HCT116 (cell line): ENCODE measurements around the gene ZBTB39. TPM values are rescaled to one million over a fixed set of nuclear protein-coding genes. Genes with fewer than 3 reads are reported as not detected.

Experiments
- ATAC-seq: fragments of 200-7000 bp; cut with Tn5 transposase; 2 replicates; pipeline ENCODE4 v1.9.1; 2020; ENCODE audit warnings: mild to moderate bottlenecking, moderate library complexity
- BruUV-seq: library from RNA; stranded (reverse); fragments of 400-500 nt; replicated peaks from 2 replicates; lab custom pipeline; 2021; lab: Mats Ljungman, UMichigan
- CTCF ChIA-PET: fragments of 300-600 bp; sonication (Branson Sonifier 250); formaldehyde crosslinking; loops from one replicate; lab custom pipeline; 2021; ENCODE audit warnings: antibody characterized with exemption; lab: Charles Lee
- POLR2A ChIA-PET: fragments of 300-600, 350-600 bp; sonication (Branson Sonifier 250); formaldehyde crosslinking; loops from one replicate; lab custom pipeline; 2021; ENCODE audit warnings: antibody characterized with exemption; lab: Charles Lee
- RAD21 ChIA-PET, 2 experiments: fragments of 300-600 bp; sonication (Branson Sonifier 250); formaldehyde crosslinking; loops; one replicate each; lab custom pipeline; 2023; ENCODE audit warnings: low total read pairs in 2 of 2; ENCODE audit not compliant: uncharacterized antibody in 2 of 2, unreplicated experiment in 2 of 2, low non-redundant PET in 1 of 2; lab: Charles Lee
- DNase-seq: peaks from one replicate; pipeline ENCODE4 v3.0.0-alpha.2; 2010; ENCODE audit warnings: low read depth, low spot score
- H2AFZ ChIP-seq: fragments of 200-600 bp; shearing (Covaris generic), sonication (generic); 2 replicates; pipeline ENCODE4 v1.6.1; 2017; ENCODE audit warnings: low read depth, mixed run types, mixed read lengths, antibody characterized with exemption, low read length; ENCODE audit not compliant: poor library complexity, severe bottlenecking
- H3K27ac ChIP-seq: 2 replicates; pipeline ENCODE4 v1.5.1; 2012; ENCODE audit warnings: low read depth, low read length
- H3K27me3 ChIP-seq: fragments of 200-600 bp; sonication (generic); 2 replicates; pipeline ENCODE4 v1.6.1; 2016; ENCODE audit warnings: mixed run types, low read length, mixed read lengths; ENCODE audit not compliant: insufficient read depth
- H3K36me3 ChIP-seq, 2 experiments: fragments of 200-500 bp in 1 of 2; fragments of 200-600 bp in 1 of 2; sonication (Bioruptor generic) in 1 of 2; sonication (generic) in 1 of 2; 2 replicates each; pipeline versions ENCODE4 v1.5.1 to v1.6.1; 2014 to 2016; ENCODE audit warnings: low read length in 2 of 2, inconsistent platforms in 1 of 2, mixed read lengths in 1 of 2, mixed run types in 1 of 2; ENCODE audit not compliant: insufficient read depth in 2 of 2, control insufficient read depth in 1 of 2
- H3K4me1 ChIP-seq, 2 experiments: fragments of 200-600 bp in 1 of 2; sonication (generic) in 1 of 2; 2 replicates each; pipeline versions ENCODE4 v1.5.1 to v1.6.1; 2012 to 2017; ENCODE audit warnings: low read length in 2 of 2, inconsistent platforms in 1 of 2, mild to moderate bottlenecking in 1 of 2, mixed read lengths in 1 of 2, mixed run types in 1 of 2, moderate library complexity in 1 of 2; ENCODE audit not compliant: insufficient read depth in 2 of 2, control insufficient read depth in 1 of 2
- H3K4me2 ChIP-seq: fragments of 200-600 bp; sonication (generic); 2 replicates; pipeline ENCODE4 v1.6.1; 2017; ENCODE audit warnings: mixed run types, low read length, mixed read lengths
- H3K4me3 ChIP-seq, 2 experiments: fragments of 200-600 bp in 1 of 2; sonication (generic) in 1 of 2; replicated peaks in 1 of 2; 2 replicates each; pipeline ENCODE4 v1.5.1; 2011 to 2016; ENCODE audit warnings: low read length in 2 of 2, control low read depth in 1 of 2, low read depth in 1 of 2, mild to moderate bottlenecking in 1 of 2, mixed read lengths in 1 of 2, mixed run types in 1 of 2
- H3K79me2 ChIP-seq: fragments of 200-600 bp; sonication (generic); 2 replicates; pipeline ENCODE4 v1.6.1; 2017; ENCODE audit warnings: mild to moderate bottlenecking, mixed run types, low read length, moderate library complexity, mixed read lengths; ENCODE audit not compliant: insufficient read depth
- H3K9ac ChIP-seq: fragments of 200-600 bp; sonication (generic); 2 replicates; pipeline ENCODE4 v1.6.1; 2016; ENCODE audit warnings: low read length, mixed read lengths
- H3K9me2 ChIP-seq: fragments of 200-600 bp; sonication (generic), shearing (Covaris generic); 2 replicates; pipeline ENCODE4 v1.6.1; 2017; ENCODE audit warnings: mixed run types, mild to moderate bottlenecking, moderate library complexity; ENCODE audit not compliant: insufficient read depth
- H3K9me3 ChIP-seq, 2 experiments: fragments of 200-500 bp in 1 of 2; fragments of 200-600 bp in 1 of 2; sonication (Bioruptor generic) in 1 of 2; sonication (generic) in 1 of 2; 2 replicates each; pipeline ENCODE4 v1.6.1; 2014 to 2017; ENCODE audit warnings: low read length in 2 of 2, mixed read lengths in 2 of 2, inconsistent platforms in 1 of 2, low read depth in 1 of 2, mild to moderate bottlenecking in 1 of 2, mixed run types in 1 of 2, moderate library complexity in 1 of 2; ENCODE audit not compliant: control insufficient read depth in 1 of 2, insufficient read depth in 1 of 2
- H4K20me1 ChIP-seq: fragments of 200-600 bp; sonication (generic), shearing (Covaris generic); 2 replicates; pipeline ENCODE4 v1.6.1; 2017; ENCODE audit warnings: mixed run types, mild to moderate bottlenecking, moderate library complexity; ENCODE audit not compliant: insufficient read depth
- ATF3 ChIP-seq: IDR thresholded peaks from 2 replicates; pipeline ENCODE4 v1.6.1; 2012
- CBX3 ChIP-seq: IDR thresholded peaks from 2 replicates; pipeline ENCODE4 v1.6.1; 2012; ENCODE audit warnings: low read depth
- CEBPB ChIP-seq: IDR thresholded peaks from 2 replicates; pipeline ENCODE4 v1.6.1; 2012; ENCODE audit warnings: low read depth
- ELF1 ChIP-seq: IDR thresholded peaks from 2 replicates; pipeline ENCODE4 v1.6.1; 2012; ENCODE audit warnings: low read depth, borderline replicate concordance
- FOSL1 ChIP-seq: IDR thresholded peaks from 2 replicates; pipeline ENCODE4 v1.6.1; 2012; ENCODE audit warnings: low read depth
- JUND ChIP-seq: IDR thresholded peaks from 2 replicates; pipeline ENCODE4 v1.6.1; 2012
- SIN3A ChIP-seq: IDR thresholded peaks from 2 replicates; pipeline ENCODE4 v1.6.1; 2012; ENCODE audit warnings: low read depth
- TCF7L2 ChIP-seq: IDR thresholded peaks from 2 replicates; pipeline ENCODE4 v1.7.0; 2011; ENCODE audit warnings: borderline replicate concordance, inconsistent platforms; ENCODE audit not compliant: insufficient read depth, insufficient read length; ENCODE audit errors: extremely low read depth
- ZFX ChIP-seq: fragments of 450-650 bp; IDR thresholded peaks from 2 replicates; pipeline ENCODE4 v1.6.1; 2017
- intact Hi-C: fragments of 100-400 bp; cut with micrococcal nuclease; formaldehyde crosslinking; loops from 2 replicates; pipeline ENCODE4 v1.10.0; 2022
- total RNA-seq: library from RNA; stranded (reverse); gene quantifications from one replicate; pipeline ENCODE4 v1.2.1, GENCODE V29; 2021; ENCODE audit not compliant: unreplicated experiment
- TF ChIP-seq, protein P1 (sequence below), 3 experiments: fragments of 200-600 bp in 1 of 3; sonication (generic) in 1 of 3; IDR thresholded peaks in 2 of 3; conservative IDR thresholded peaks in 1 of 3; 2 replicates each; pipeline ENCODE4 v1.5.1; 2012 to 2017; ENCODE audit warnings: low read depth in 2 of 3, low read length in 2 of 3, antibody characterized with exemption in 1 of 3, borderline replicate concordance in 1 of 3, control low read depth in 1 of 3, mild to moderate bottlenecking in 1 of 3, mixed read lengths in 1 of 3, mixed run types in 1 of 3, moderate library complexity in 1 of 3; ENCODE audit not compliant: insufficient read depth in 1 of 3

Gene ZBTB39
- total RNA-seq, 1 experiment from 2014 or later: 12.3 TPM

DNA sequence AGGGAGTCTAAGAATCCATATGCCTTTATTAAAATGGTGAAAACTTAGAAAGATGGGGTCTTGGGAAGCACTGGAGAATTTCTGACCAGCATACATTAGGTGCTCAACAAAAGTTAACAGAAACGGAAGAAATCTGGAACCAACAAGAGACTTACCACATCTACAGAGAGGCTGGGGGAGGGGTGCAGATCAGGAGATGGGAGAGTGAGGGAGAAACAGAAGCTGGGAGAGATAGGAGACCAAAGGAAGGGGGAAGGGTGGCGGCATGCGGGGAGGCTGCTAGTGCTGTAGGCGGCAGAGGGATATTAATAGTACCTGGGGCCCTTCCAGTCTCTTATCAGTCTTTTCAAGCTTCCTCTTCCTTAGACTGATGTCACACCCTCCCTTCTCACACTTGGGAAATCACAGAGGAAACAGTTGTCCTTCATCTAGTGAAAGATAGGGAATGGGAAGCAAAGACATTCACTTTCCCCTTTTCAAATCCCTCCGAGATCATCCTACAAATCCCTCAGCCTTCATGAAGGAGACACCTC lies 18.1 kb downstream of the ZBTB39 start:
- ATAC-seq (no peak), DNase-seq (no peak)
- H2AFZ ChIP-seq: no peak overlapping the region
- TF ChIP-seq CEBPB (no peak), SIN3A (no peak), JUND (no peak), ELF1 (no peak), TCF7L2 (no peak), FOSL1 (no peak), CBX3 (no peak), ATF3 (no peak), ZFX (no peak)
- TF ChIP-seq, protein P1, sequence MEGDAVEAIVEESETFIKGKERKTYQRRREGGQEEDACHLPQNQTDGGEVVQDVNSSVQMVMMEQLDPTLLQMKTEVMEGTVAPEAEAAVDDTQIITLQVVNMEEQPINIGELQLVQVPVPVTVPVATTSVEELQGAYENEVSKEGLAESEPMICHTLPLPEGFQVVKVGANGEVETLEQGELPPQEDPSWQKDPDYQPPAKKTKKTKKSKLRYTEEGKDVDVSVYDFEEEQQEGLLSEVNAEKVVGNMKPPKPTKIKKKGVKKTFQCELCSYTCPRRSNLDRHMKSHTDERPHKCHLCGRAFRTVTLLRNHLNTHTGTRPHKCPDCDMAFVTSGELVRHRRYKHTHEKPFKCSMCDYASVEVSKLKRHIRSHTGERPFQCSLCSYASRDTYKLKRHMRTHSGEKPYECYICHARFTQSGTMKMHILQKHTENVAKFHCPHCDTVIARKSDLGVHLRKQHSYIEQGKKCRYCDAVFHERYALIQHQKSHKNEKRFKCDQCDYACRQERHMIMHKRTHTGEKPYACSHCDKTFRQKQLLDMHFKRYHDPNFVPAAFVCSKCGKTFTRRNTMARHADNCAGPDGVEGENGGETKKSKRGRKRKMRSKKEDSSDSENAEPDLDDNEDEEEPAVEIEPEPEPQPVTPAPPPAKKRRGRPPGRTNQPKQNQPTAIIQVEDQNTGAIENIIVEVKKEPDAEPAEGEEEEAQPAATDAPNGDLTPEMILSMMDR (IDR thresholded peaks at IDR 0.05 in 2 of 3, conservative IDR thresholded peaks at IDR 0.05 in 1 of 3; ENCODE audit: borderline replicate concordance in 1 of 3, insufficient read depth in 1 of 3, low read depth in 2 of 3, low read length in 2 of 3): no peak
- no TSS peak for BruUV-seq
- peaks cover 10 to 30% of the 10 kb centered on the region in 2 experiments; a peak in 3 of 4 replicates for H3K4me1 ChIP-seq
- H3K9me3 ChIP-seq: no peaks in the 10 kb centered on the region
- H3K9me2 ChIP-seq: no peaks in the 10 kb centered on the region
- ChIA-PET RAD21 (interaction anchor here (0.6 to 1.3 kb wide), 5 partner anchors 124 to 231 kb away, joined by 3 to 7 read pairs (median 4); partner anchors contain the start of gene HSD17B6 (in 1 of the 2)), CTCF (interaction anchor here (0.6 to 4.2 kb wide), 10 partner anchors 9 to 352 kb away, joined by 3 to 36 read pairs (median 4); partner anchors contain the start of genes HSD17B6, NACA and STAT6), POLR2A (interaction anchor here (1.0 kb wide), 1 partner anchor 263 kb away, joined by 3 read pairs; no protein-coding TSS in a partner anchor)
- no peaks in the 10 kb centered on the region for H4K20me1 ChIP-seq
- H3K4me3 ChIP-seq: no peak overlapping the region
- no peaks in the 10 kb centered on the region for H3K79me2 ChIP-seq
- no peaks in the 10 kb centered on the region for H3K27me3 ChIP-seq
- H3K36me3 ChIP-seq: no peaks in the 10 kb centered on the region
- H3K27ac ChIP-seq: no peak overlapping the region
- H3K4me2 ChIP-seq: no peak overlapping the region; the same call in 1 of the 2 replicates
- intact Hi-C loops: loop anchor here (5.0 kb wide), 1 partner anchor 41 kb away; no protein-coding TSS in a partner anchor
- no peak overlapping the region for H3K9ac ChIP-seq
